Measurements from ENCODE around the gene IGIP.
"Not testable (repeated sequence)": the region's sequence is repeated elsewhere in the genome, so short reads cannot be mapped to it uniquely, and the experiment has no call there.

Gene IGIP

GRCh38 chr5:140153905-140154304 lies 28.2 kb downstream of the IGIP start:
- H3K27ac ChIP-seq (ENCODE audit: low read depth, low read length), result no peak overlapping the region
- H3K4me3 ChIP-seq (ENCODE audit: low read depth, low read length), result no peak overlapping the region
- peaks cover 21% of the 10 kb centered on the region for H3K27me3 ChIP-seq (ENCODE audit: control insufficient read depth, insufficient read depth, low read length)
- H3K4me1 ChIP-seq (ENCODE audit: control insufficient read depth, insufficient read depth, low read length), result peaks cover 25% of the 10 kb centered on the region
- H3K9ac ChIP-seq (ENCODE audit: low read depth, low read length), result no peak overlapping the region
- H3K36me3 ChIP-seq (ENCODE audit: control insufficient read depth, insufficient read depth, low read length), result no peaks in the 10 kb centered on the region
- no peaks in the 10 kb centered on the region for H3K9me3 ChIP-seq (ENCODE audit: control insufficient read depth, insufficient read depth, low read length)

GRCh38 chr5:140154710-140155381 lies 29.1 kb downstream of the IGIP start:
- H3K27me3 ChIP-seq (ENCODE audit: control insufficient read depth, insufficient read depth, low read length), result peaks cover 21% of the 10 kb centered on the region
- H3K4me3 ChIP-seq (ENCODE audit: low read depth, low read length); H3K36me3 ChIP-seq (ENCODE audit: control insufficient read depth, insufficient read depth, low read length); H3K9me3 ChIP-seq (ENCODE audit: control insufficient read depth, insufficient read depth, low read length); H3K27ac ChIP-seq (ENCODE audit: low read depth, low read length); H3K9ac ChIP-seq (ENCODE audit: low read depth, low read length): not testable (repeated sequence)
- peaks cover 25% of the 10 kb centered on the region for H3K4me1 ChIP-seq (ENCODE audit: control insufficient read depth, insufficient read depth, low read length)

GRCh38 chr5:140157032-140157781 lies 31.5 kb downstream of the IGIP start:
- Histone ChIP-seq H3K9ac (ENCODE audit: low read depth, low read length) (no peak overlapping the region), H3K9me3 (ENCODE audit: control insufficient read depth, insufficient read depth, low read length) (no peaks in the 10 kb centered on the region), H3K4me3 (ENCODE audit: low read depth, low read length) (peak overlapping the region; percentile 51), H3K27me3 (ENCODE audit: control insufficient read depth, insufficient read depth, low read length) (peaks cover 16% of the 10 kb centered on the region; the same call in 1 of the 2 replicates), H3K36me3 (ENCODE audit: control insufficient read depth, insufficient read depth, low read length) (no peaks in the 10 kb centered on the region), H3K4me1 (ENCODE audit: control insufficient read depth, insufficient read depth, low read length) (peaks cover 24% of the 10 kb centered on the region), H3K27ac (ENCODE audit: low read depth, low read length) (no peak overlapping the region)

- Histone ChIP-seq H3K4me1 (ENCODE audit: control insufficient read depth, insufficient read depth, low read length) (peaks cover 4% of the 10 kb centered on the region; the same call in 1 of the 2 replicates), H3K9ac (ENCODE audit: low read depth, low read length) (no peak overlapping the region), H3K27ac (ENCODE audit: low read depth, low read length) (no peak overlapping the region), H3K9me3 (ENCODE audit: control insufficient read depth, insufficient read depth, low read length) (no peaks in the 10 kb centered on the region), H3K4me3 (ENCODE audit: low read depth, low read length) (no peak overlapping the region), H3K36me3 (ENCODE audit: control insufficient read depth, insufficient read depth, low read length) (no peaks in the 10 kb centered on the region), H3K27me3 (ENCODE audit: control insufficient read depth, insufficient read depth, low read length) (no peaks in the 10 kb centered on the region)
These were observed 33.5 kb downstream of the IGIP start for GRCh38 chr5:140159014-140159927.

GRCh38 chr5:140162275-140162674 lies 36.5 kb downstream of the IGIP start:
- no peaks in the 10 kb centered on the region for H3K27me3 ChIP-seq (ENCODE audit: control insufficient read depth, insufficient read depth, low read length)
- no peak overlapping the region for H3K9ac ChIP-seq (ENCODE audit: low read depth, low read length)

GRCh38 chr5:140162781-140163180 lies 37.0 kb downstream of the IGIP start:
- Histone ChIP-seq H3K27me3 (ENCODE audit: control insufficient read depth, insufficient read depth, low read length) (no peaks in the 10 kb centered on the region), H3K36me3 (ENCODE audit: control insufficient read depth, insufficient read depth, low read length) (no peaks in the 10 kb centered on the region), H3K4me1 (ENCODE audit: control insufficient read depth, insufficient read depth, low read length) (no peaks in the 10 kb centered on the region), H3K9me3 (ENCODE audit: control insufficient read depth, insufficient read depth, low read length) (no peaks in the 10 kb centered on the region), H3K27ac (ENCODE audit: low read depth, low read length) (no peak overlapping the region), H3K4me3 (ENCODE audit: low read depth, low read length) (no peak overlapping the region), H3K9ac (ENCODE audit: low read depth, low read length) (no peak overlapping the region)

More at GRCh38 chr5:140162275-140162674, 36.5 kb downstream of the IGIP start:
- no peaks in the 10 kb centered on the region for H3K36me3 ChIP-seq (ENCODE audit: control insufficient read depth, insufficient read depth, low read length)
- no peaks in the 10 kb centered on the region for H3K4me1 ChIP-seq (ENCODE audit: control insufficient read depth, insufficient read depth, low read length)
- H3K4me3 ChIP-seq (ENCODE audit: low read depth, low read length), result no peak overlapping the region
- no peak overlapping the region for H3K27ac ChIP-seq (ENCODE audit: low read depth, low read length)
- no peaks in the 10 kb centered on the region for H3K9me3 ChIP-seq (ENCODE audit: control insufficient read depth, insufficient read depth, low read length)

- Histone ChIP-seq H3K27me3 (ENCODE audit: control insufficient read depth, insufficient read depth, low read length) (no peaks in the 10 kb centered on the region), H3K4me3 (ENCODE audit: low read depth, low read length) (no peak overlapping the region), H3K4me1 (ENCODE audit: control insufficient read depth, insufficient read depth, low read length) (no peaks in the 10 kb centered on the region), H3K9ac (ENCODE audit: low read depth, low read length) (no peak overlapping the region), H3K9me3 (ENCODE audit: control insufficient read depth, insufficient read depth, low read length) (no peaks in the 10 kb centered on the region), H3K27ac (ENCODE audit: low read depth, low read length) (no peak overlapping the region), H3K36me3 (ENCODE audit: control insufficient read depth, insufficient read depth, low read length) (no peaks in the 10 kb centered on the region)
These were observed 39.6 kb downstream of the IGIP start for GRCh38 chr5:140165101-140165922.

GRCh38 chr5:140165923-140166270 lies 40.2 kb downstream of the IGIP start:
- H3K4me1 ChIP-seq (ENCODE audit: control insufficient read depth, insufficient read depth, low read length), result no peaks in the 10 kb centered on the region
- no peaks in the 10 kb centered on the region for H3K36me3 ChIP-seq (ENCODE audit: control insufficient read depth, insufficient read depth, low read length)
- H3K4me3 ChIP-seq (ENCODE audit: low read depth, low read length), result no peak overlapping the region
- no peak overlapping the region for H3K9ac ChIP-seq (ENCODE audit: low read depth, low read length)
- no peaks in the 10 kb centered on the region for H3K27me3 ChIP-seq (ENCODE audit: control insufficient read depth, insufficient read depth, low read length)
- H3K9me3 ChIP-seq (ENCODE audit: control insufficient read depth, insufficient read depth, low read length), result no peaks in the 10 kb centered on the region
- no peak overlapping the region for H3K27ac ChIP-seq (ENCODE audit: low read depth, low read length)

GRCh38 chr5:140166911-140167310 lies 41.2 kb downstream of the IGIP start:
- no peaks in the 10 kb centered on the region for H3K36me3 ChIP-seq (ENCODE audit: control insufficient read depth, insufficient read depth, low read length)
- no peaks in the 10 kb centered on the region for H3K9me3 ChIP-seq (ENCODE audit: control insufficient read depth, insufficient read depth, low read length)
- H3K4me3 ChIP-seq (ENCODE audit: low read depth, low read length), result no peak overlapping the region
- H3K27me3 ChIP-seq (ENCODE audit: control insufficient read depth, insufficient read depth, low read length), result no peaks in the 10 kb centered on the region
- H3K27ac ChIP-seq (ENCODE audit: low read depth, low read length), result no peak overlapping the region
- no peak overlapping the region for H3K9ac ChIP-seq (ENCODE audit: low read depth, low read length)
- no peaks in the 10 kb centered on the region for H3K4me1 ChIP-seq (ENCODE audit: control insufficient read depth, insufficient read depth, low read length)

- H3K27ac ChIP-seq (ENCODE audit: low read depth, low read length), result no peak overlapping the region
These were observed 42.6 kb downstream of the IGIP start for GRCh38 chr5:140168371-140168770.

More at GRCh38 chr5:140168371-140168770, 42.6 kb downstream of the IGIP start:
- no peaks in the 10 kb centered on the region for H3K27me3 ChIP-seq (ENCODE audit: control insufficient read depth, insufficient read depth, low read length)
- no peaks in the 10 kb centered on the region for H3K36me3 ChIP-seq (ENCODE audit: control insufficient read depth, insufficient read depth, low read length)
- no peak overlapping the region for H3K9ac ChIP-seq (ENCODE audit: low read depth, low read length)
- no peaks in the 10 kb centered on the region for H3K4me1 ChIP-seq (ENCODE audit: control insufficient read depth, insufficient read depth, low read length)
- H3K4me3 ChIP-seq (ENCODE audit: low read depth, low read length), result no peak overlapping the region
- H3K9me3 ChIP-seq (ENCODE audit: control insufficient read depth, insufficient read depth, low read length), result no peaks in the 10 kb centered on the region

All from HUES48 (cell line).